SK-N-SH treated with all-trans-retinoic acid at 6 μM for 48 hours (cell line): ENCODE measurements around the gene PELI3.

Experiments used
- ARNTL ChIP-seq: fragments of 450-650 bp; formaldehyde crosslinking; IDR thresholded peaks from 2 replicates; pipeline ENCODE4 v1.5.0; 2020; ENCODE audit warnings: low read depth, mild to moderate bottlenecking, moderate library complexity, borderline replicate concordance
- BACH2 ChIP-seq: fragments of 250-450 bp; sonication (Bioruptor Pico); IDR thresholded peaks from 2 replicates; pipeline ENCODE4 v1.9.0; 2021; ENCODE audit warnings: mild to moderate bottlenecking, borderline replicate concordance
- GLIS3 ChIP-seq: fragments of 250-450 bp; sonication (Bioruptor Pico); IDR thresholded peaks from 2 replicates; pipeline ENCODE4 v1.5.0; 2020; ENCODE audit warnings: mild to moderate bottlenecking, moderate library complexity
- OSR1 ChIP-seq: fragments of 250-450 bp; sonication (Bioruptor Pico); IDR thresholded peaks from 2 replicates; pipeline ENCODE4 v1.8.0; 2022; ENCODE audit warnings: moderate library complexity, mild to moderate bottlenecking, inconsistent platforms
- PPARA ChIP-seq: fragments of 250-450 bp; sonication (Bioruptor Pico); IDR thresholded peaks from 2 replicates; pipeline ENCODE4 v1.5.0; 2020; ENCODE audit warnings: mild to moderate bottlenecking, borderline replicate concordance
- SNAI2 ChIP-seq: fragments of 250-450 bp; sonication (Bioruptor Pico); IDR thresholded peaks from 2 replicates; pipeline ENCODE4 v1.5.0; 2020; ENCODE audit warnings: mild to moderate bottlenecking, moderate library complexity
- TOX ChIP-seq: fragments of 250-450 bp; sonication (Bioruptor Pico); IDR thresholded peaks from 2 replicates; pipeline ENCODE4 v1.8.0; 2021; ENCODE audit warnings: mild to moderate bottlenecking, moderate library complexity, borderline replicate concordance
- ZC3H10 ChIP-seq: fragments of 250-450 bp; sonication (Bioruptor Pico); IDR thresholded peaks from 2 replicates; pipeline ENCODE4 v1.5.1; 2021; ENCODE audit warnings: mild to moderate bottlenecking, moderate library complexity
- ZFP30 ChIP-seq: fragments of 450-650 bp; formaldehyde crosslinking; IDR thresholded peaks from 2 replicates; pipeline ENCODE4 v1.5.0; 2022; ENCODE audit warnings: mild to moderate bottlenecking, moderate library complexity

DNA sequence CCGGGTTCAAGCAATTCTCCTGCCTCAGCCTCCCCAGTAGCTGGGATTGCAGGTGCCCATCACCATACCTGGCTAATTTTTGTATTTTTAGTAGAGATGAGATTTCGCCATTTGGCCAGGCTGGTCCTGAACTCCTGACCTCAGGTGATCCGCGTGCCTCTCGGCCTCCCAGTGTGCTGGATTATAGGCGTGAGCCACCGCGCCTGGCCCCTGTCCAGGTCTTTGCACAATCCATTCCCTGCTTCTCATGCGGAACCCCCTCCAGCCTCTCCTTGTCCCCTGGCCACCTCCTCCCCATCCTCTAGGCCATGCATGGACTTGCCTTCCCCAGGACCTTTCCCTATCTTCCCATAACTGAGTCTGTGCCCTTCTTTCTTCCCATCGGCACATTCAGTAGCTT lies 22.3 kb downstream of the PELI3 start:
- no peak for TF ChIP-seq ZC3H10 (CRISPR knock-in tag)
- no peak for TF ChIP-seq TOX (CRISPR knock-in tag)
- TF ChIP-seq GLIS3 (CRISPR knock-in tag), result no peak
- TF ChIP-seq BACH2 (CRISPR knock-in tag), result no peak
- no peak for TF ChIP-seq PPARA
- TF ChIP-seq SNAI2 (CRISPR knock-in tag), result no peak
- no peak for TF ChIP-seq ZFP30 (CRISPR knock-in tag)
- TF ChIP-seq ARNTL (CRISPR knock-in tag), result no peak
- TF ChIP-seq OSR1 (CRISPR knock-in tag), result no peak
